ENCODE measurements around the gene BLVRB.

DNA sequence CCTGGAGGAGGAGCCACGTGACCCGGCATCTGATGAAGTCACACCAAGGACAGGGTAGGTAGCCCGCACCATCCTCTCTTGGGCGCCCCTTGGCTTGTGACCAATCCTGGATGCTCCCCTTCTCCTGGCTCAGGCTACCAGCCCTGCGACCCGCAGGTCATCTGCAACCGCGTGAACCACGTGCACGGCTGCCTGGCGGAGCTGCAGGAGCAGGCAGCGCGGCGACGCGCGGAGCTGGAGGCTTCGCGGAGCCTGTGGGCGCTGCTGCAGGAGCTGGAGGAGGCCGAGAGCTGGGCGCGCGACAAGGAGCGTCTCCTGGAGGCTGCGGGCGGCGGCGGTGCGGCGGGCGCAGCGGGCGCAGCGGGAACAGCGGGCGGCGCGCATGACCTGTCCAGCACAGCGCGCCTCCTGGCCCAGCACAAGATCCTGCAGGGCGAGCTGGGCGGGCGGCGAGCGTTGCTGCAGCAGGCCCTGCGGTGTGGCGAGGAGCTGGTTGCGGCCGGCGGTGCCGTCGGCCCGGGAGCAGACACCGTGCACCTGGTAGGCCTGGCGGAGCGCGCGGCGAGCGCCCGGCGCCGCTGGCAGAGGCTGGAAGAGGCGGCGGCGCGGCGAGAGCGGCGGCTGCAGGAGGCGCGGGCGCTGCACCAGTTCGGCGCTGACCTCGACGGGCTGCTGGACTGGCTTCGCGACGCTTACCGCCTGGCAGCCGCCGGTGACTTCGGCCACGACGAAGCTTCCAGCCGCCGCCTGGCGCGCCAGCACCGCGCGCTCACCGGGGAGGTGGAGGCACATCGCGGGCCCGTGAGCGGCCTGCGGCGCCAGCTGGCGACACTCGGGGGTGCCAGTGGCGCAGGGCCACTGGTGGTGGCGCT is 47.2 kb upstream of the BLVRB start:
- TF ChIP-seq SIN3A (IDR thresholded peaks at IDR 0.05; ENCODE audit: low read depth, low read length), result no peak
- TF ChIP-seq TCF12 (IDR thresholded peaks at IDR 0.05; ENCODE audit: low read depth, low read length), result no peak
- TF ChIP-seq POLR2AphosphoS5 (IDR thresholded peaks at IDR 0.05; ENCODE audit: low read length), result no peak
- TF ChIP-seq CREM (IDR thresholded peaks at IDR 0.05; ENCODE audit: low read depth), result no peak
- TF ChIP-seq POLR2A (IDR thresholded peaks at IDR 0.05; ENCODE audit: low read depth, low read length), result no peak
- TF ChIP-seq, protein P1, sequence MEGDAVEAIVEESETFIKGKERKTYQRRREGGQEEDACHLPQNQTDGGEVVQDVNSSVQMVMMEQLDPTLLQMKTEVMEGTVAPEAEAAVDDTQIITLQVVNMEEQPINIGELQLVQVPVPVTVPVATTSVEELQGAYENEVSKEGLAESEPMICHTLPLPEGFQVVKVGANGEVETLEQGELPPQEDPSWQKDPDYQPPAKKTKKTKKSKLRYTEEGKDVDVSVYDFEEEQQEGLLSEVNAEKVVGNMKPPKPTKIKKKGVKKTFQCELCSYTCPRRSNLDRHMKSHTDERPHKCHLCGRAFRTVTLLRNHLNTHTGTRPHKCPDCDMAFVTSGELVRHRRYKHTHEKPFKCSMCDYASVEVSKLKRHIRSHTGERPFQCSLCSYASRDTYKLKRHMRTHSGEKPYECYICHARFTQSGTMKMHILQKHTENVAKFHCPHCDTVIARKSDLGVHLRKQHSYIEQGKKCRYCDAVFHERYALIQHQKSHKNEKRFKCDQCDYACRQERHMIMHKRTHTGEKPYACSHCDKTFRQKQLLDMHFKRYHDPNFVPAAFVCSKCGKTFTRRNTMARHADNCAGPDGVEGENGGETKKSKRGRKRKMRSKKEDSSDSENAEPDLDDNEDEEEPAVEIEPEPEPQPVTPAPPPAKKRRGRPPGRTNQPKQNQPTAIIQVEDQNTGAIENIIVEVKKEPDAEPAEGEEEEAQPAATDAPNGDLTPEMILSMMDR (IDR thresholded peaks at IDR 0.05 in 2 of 3, conservative IDR thresholded peaks at IDR 0.05 in 1 of 3; ENCODE audit: control insufficient read depth in 2 of 3, extremely low read depth in 1 of 3, insufficient read depth in 1 of 3, low read depth in 3 of 3, low read length in 3 of 3), result no peak
- no peak for TF ChIP-seq BHLHE40 (IDR thresholded peaks at IDR 0.05; ENCODE audit: borderline replicate concordance in 1 of 2, low read depth in 2 of 2, low read length in 1 of 2)

All from GM12878 (cell line).